ENCODE measurements around the gene PODNL1.
A peak's percentile ranks its signal among the peaks of the same experiment; 100 is the strongest.

The PODNL1 gene

DNA sequence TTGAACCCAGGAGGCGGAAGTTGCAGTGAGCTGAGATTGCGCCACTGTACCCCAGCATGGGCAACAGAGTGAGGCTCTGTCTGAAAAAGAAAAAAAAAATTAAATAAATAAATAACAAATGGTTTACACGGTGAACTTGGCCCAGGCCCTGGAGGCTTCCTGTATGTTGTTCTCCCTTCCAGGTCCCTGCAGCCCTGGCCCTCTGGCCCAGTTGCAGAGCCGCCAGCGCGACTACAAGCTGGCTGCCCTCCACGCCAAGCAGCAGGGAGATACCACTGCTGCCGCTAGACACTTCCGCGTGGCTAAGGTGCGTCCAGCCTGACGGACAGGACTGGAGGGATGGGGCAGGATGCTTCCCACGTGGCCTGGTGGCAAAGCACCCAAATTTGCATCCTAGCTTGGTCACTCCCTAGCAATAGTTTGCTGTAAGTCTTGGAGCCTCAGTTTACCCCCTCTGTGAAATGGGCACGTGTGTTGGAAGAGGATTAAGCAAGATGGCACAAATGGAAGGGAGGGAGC, 20.3 kb downstream of the PODNL1 start:
- ATAC-seq (ENCODE audit: low read depth) (no peak), DNase-seq (ENCODE audit: low spot score in 2 of 2) (no peak)
- H3K27ac Mint-ChIP-seq, result no peak overlapping the region
- H3K4me1 Mint-ChIP-seq, result peaks cover 2% of the 10 kb centered on the region
- H3K36me3 Mint-ChIP-seq, result peaks cover 18% of the 10 kb centered on the region
- no peak overlapping the region for H3K4me3 Mint-ChIP-seq
- no peaks in the 10 kb centered on the region for H3K9me3 Mint-ChIP-seq
- no peaks in the 10 kb centered on the region for H3K27me3 Mint-ChIP-seq

DNA sequence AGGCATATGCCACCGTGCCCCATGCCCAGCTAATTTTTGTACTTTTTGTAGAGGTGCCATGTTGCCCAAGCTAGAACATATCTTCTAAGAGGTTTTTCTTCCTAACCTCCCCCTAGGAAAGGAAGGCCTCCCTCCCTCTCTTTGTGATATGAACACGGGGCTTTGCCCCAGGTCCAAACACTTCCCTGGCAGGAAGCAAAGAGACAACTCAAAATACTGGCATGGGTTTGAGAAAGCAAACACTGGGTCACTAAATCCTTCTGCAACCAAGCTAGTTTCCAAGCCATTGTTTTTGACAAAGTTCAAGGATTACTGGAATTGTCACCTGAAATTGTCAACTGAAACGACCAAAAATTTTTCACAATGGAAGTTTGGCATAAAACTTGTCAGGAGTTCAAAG, 23.4 kb downstream of the PODNL1 start:
- no peaks in the 10 kb centered on the region for H3K9me3 Mint-ChIP-seq
- DNase-seq (ENCODE audit: low spot score in 2 of 2), result no peak
- H3K4me1 Mint-ChIP-seq, result no peaks in the 10 kb centered on the region
- H3K4me3 Mint-ChIP-seq, result no peak overlapping the region
- H3K36me3 Mint-ChIP-seq, result peaks cover 10% of the 10 kb centered on the region
- no peak overlapping the region for H3K27ac Mint-ChIP-seq
- H3K27me3 Mint-ChIP-seq, result no peaks in the 10 kb centered on the region
- ATAC-seq (ENCODE audit: low read depth), result no peak

DNA sequence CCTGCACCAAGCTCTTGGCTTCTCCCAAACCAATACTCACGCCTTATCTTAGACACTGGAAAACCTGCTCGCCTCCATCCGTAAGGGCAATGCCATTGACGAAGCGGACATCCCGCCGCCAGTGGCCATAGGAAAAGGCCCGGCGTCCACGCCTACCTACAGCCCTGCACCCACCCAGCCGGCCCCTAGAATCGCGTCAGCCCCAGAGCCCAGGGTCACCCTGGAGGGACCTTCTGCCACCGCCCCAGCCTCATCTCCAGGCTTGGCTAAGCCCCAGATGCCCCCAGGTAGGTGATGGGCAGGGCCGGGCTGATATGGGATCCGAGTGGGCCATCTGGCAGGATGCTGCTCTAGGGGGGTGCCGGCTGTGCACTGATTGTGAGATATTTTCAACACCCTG, 24.9 kb downstream of the PODNL1 start:
- H3K36me3 Mint-ChIP-seq, result peaks cover 9% of the 10 kb centered on the region
- DNase-seq (ENCODE audit: low spot score in 2 of 2) (no peak), ATAC-seq (ENCODE audit: low read depth) (no peak)
- no peaks in the 10 kb centered on the region for H3K27me3 Mint-ChIP-seq
- no peaks in the 10 kb centered on the region for H3K4me1 Mint-ChIP-seq
- H3K4me3 Mint-ChIP-seq, result no peak overlapping the region
- no peak overlapping the region for H3K27ac Mint-ChIP-seq
- H3K9me3 Mint-ChIP-seq, result no peaks in the 10 kb centered on the region

DNA sequence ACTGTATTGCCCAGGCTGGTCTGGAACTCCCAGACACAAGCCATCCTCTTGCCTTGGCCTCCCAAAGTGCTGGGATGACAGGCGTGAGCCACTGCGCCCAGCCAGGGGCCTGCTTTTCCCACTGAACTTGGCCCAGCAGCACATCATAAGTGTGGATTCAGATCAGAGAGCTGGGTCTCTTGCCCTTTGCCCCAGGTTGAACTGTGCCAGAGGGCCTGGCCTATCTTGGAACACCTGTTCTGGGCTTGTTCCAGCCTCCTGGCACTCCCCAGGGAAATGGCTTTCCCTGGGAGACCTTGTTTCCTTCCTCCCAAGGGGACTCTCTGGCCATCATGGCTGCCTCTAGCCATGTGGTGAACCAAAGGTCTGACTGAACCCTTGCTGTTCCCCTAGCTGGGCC, 28.8 kb downstream of the PODNL1 start:
- Mint-ChIP-seq H3K9me3 (no peaks in the 10 kb centered on the region), H3K4me3 (no peak overlapping the region), H3K36me3 (peaks cover 9% of the 10 kb centered on the region), H3K27me3 (no peaks in the 10 kb centered on the region), H3K4me1 (peaks cover 9% of the 10 kb centered on the region), H3K27ac (no peak overlapping the region)
- DNase-seq (ENCODE audit: low spot score in 2 of 2) (no peak), ATAC-seq (ENCODE audit: low read depth) (no peak)

DNA sequence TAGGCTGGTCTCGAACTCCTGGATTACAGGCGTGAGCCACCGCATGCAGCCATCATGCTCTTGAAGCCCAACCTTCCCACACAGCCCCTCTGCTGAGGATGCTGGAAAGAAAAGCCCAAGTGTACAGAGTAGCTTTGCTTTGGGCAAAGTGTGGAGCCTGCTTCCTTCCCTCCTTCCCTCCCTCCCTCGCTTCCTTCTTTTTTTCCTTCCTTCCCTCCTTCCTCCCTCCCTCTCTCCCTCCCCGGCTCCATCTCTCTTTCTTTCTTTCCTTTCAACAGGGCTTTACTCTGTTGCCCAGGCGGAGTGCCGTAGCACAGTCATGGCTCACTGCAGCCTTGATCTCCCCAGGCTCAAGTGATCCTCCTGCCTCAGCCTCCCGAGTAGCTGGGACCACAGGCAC, 29.5 kb downstream of the PODNL1 start:
- Mint-ChIP-seq H3K4me3 (peak overlapping the region; percentile 5), H3K27me3 (no peaks in the 10 kb centered on the region), H3K9me3 (no peaks in the 10 kb centered on the region), H3K4me1 (peaks cover 9% of the 10 kb centered on the region), H3K36me3 (peaks cover 9% of the 10 kb centered on the region), H3K27ac (no peak overlapping the region)
- DNase-seq (ENCODE audit: low spot score in 2 of 2) (no peak), ATAC-seq (ENCODE audit: low read depth) (no peak)

DNA sequence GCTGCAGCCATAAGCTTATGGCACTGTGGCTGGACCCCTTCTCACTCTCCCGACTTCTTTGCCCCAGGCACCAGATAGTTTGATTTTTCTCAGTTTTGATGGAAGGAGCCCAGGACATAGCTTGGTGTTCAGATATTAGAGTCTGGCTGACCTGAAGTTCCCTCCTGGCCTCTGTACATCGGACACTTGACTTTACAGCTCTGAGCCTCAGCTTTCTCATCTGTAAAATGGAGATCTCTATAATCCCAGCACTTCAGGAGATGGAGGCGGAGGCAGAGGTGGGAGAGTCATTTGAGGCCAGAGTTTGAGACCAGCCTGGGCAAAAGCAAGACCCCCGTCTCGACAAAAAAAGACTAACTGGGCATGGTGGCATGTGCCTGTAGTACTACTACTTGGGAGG, 31.3 kb downstream of the PODNL1 start:
- no peaks in the 10 kb centered on the region for H3K9me3 Mint-ChIP-seq
- peaks cover 6% of the 10 kb centered on the region for H3K36me3 Mint-ChIP-seq
- H3K4me3 Mint-ChIP-seq, result peak overlapping the region; percentile 83
- H3K4me1 Mint-ChIP-seq, result peaks cover 9% of the 10 kb centered on the region
- H3K27ac Mint-ChIP-seq, result peak overlapping the region; percentile 93
- no peak for ATAC-seq (ENCODE audit: low read depth)
- no peak for DNase-seq (ENCODE audit: low spot score in 2 of 2)
- no peaks in the 10 kb centered on the region for H3K27me3 Mint-ChIP-seq

DNA sequence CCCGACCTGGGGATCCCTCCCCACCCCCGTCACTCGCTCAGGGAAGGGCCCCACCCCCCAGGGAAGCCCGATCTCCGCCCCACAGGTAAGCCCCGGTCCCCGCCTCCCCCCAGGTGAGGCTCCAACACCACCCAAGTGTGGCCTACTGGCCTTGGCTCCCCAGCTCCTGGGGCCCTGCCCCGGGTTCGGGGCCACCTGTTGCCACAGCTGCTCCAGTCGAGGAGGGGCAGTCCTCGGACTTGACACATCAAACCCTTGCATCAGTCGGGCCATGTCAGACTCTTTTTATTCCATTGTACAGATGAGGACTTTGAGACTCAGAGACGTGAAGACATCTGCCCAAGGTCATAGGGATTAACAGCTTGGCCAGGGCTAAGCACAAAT, 31.7 kb downstream of the PODNL1 start:
- DNase-seq (ENCODE audit: low spot score in 2 of 2), result no peak
- no peaks in the 10 kb centered on the region for H3K9me3 Mint-ChIP-seq
- H3K4me1 Mint-ChIP-seq, result peaks cover 9% of the 10 kb centered on the region

DNA sequence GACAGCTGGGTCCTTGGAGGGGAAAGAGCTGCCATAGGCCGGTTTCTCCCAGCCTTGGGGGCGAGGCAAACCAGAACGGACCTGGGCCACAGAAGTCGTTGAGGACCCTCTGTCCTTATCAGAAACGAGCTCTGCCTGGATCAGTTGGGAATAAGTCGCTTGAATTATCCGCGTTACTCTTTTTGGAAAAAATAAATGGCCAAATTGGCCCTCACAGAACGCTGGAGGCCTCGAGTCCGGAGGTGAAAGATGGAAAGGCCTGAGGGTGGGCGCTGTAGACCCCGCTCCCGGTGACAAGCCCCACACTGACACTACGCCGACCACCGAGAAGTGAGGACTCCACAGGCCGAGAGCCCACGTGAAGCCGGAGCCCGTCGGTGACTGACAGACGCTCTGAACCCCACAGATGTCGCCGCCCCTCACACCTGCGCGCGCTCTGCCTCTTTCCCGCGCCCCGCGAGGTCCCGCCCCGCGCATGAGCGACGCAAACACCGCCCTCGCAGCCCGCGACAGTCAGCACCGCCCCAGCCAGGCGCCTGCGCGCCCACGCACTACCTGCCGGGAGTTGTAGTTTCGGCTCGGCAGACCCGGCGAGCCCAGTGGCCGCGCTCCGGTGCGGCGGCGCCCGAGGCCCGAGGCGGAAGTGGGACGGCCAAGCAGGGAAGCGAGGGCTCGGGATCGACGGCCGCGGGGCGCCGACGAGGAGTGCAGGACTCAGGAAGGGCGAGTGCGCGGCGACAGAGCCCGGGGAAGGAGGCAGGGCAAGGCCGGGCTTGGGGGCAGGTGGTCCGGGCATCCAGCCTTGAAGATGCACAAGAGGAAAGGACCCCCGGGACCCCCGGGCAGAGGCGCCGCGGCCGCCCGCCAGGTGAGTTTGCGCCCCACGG, 32.3 kb downstream of the PODNL1 start, which contains the start of the genes BRME1 and CC2D1A:
TSS of gene BRME1 (minus strand) at position 484 of the 887 bp plus-strand sequence. CDS start 1,225 bp downstream, outside the sequence.
TSS of gene CC2D1A (plus strand) at position 568 of the 887 bp plus-strand sequence. CDS start at position 809, 241 bp downstream.
- Mint-ChIP-seq H3K36me3 (peaks cover 3% of the 10 kb centered on the region), H3K4me1 (peaks cover 9% of the 10 kb centered on the region), H3K9me3 (no peaks in the 10 kb centered on the region), H3K27me3 (no peaks in the 10 kb centered on the region), H3K4me3 (peak within 1 kb of the TSS; percentile 91), H3K27ac (peak within 1 kb of the TSS; percentile 93)
- ATAC-seq (ENCODE audit: low read depth) (peak; percentile 99), DNase-seq (ENCODE audit: low spot score in 2 of 2) (peak; percentile 92 to 95)

More for the DNA sequence above, 31.7 kb downstream of the PODNL1 start:
- Mint-ChIP-seq H3K4me3 (peak overlapping the region; percentile 83), H3K27me3 (no peaks in the 10 kb centered on the region), H3K36me3 (peaks cover 5% of the 10 kb centered on the region), H3K27ac (peak overlapping the region; percentile 93)
- peak; percentile 20 for ATAC-seq (ENCODE audit: low read depth)

DNA sequence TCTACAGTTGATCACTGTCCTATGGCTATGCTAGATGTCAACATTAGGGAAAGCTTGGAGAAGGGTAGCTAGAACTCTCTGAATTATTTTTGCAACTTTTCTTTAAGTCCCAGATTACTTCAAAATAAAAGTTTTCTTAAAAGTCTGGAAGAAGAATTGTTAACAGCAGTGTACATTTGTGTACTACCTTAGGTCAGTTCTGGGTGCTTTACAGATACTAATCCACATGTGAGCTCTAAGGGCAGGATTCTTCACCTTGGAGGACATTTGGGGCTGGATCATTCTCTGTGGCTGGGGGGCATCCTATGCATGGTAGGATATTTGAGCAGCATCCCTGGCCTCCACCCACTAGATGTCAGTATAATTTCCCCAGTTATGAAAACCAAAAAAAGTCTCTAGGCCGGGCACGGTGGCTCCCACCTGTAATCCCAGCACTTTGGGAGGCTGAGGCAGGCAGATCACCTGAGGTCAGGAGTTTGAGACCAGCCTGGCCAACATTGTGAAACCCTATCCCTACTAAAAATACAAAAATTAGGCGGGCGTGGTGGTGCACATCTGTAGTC, 35.1 kb downstream of the PODNL1 start:
- ATAC-seq (ENCODE audit: low read depth) (no peak), DNase-seq (ENCODE audit: low spot score in 2 of 2) (no peak)
- H3K4me3 Mint-ChIP-seq, result no peak overlapping the region
- H3K27ac Mint-ChIP-seq, result no peak overlapping the region
- H3K36me3 Mint-ChIP-seq, result no peaks in the 10 kb centered on the region
- H3K4me1 Mint-ChIP-seq, result peaks cover 9% of the 10 kb centered on the region
- no peaks in the 10 kb centered on the region for H3K9me3 Mint-ChIP-seq
- H3K27me3 Mint-ChIP-seq, result no peaks in the 10 kb centered on the region

DNA sequence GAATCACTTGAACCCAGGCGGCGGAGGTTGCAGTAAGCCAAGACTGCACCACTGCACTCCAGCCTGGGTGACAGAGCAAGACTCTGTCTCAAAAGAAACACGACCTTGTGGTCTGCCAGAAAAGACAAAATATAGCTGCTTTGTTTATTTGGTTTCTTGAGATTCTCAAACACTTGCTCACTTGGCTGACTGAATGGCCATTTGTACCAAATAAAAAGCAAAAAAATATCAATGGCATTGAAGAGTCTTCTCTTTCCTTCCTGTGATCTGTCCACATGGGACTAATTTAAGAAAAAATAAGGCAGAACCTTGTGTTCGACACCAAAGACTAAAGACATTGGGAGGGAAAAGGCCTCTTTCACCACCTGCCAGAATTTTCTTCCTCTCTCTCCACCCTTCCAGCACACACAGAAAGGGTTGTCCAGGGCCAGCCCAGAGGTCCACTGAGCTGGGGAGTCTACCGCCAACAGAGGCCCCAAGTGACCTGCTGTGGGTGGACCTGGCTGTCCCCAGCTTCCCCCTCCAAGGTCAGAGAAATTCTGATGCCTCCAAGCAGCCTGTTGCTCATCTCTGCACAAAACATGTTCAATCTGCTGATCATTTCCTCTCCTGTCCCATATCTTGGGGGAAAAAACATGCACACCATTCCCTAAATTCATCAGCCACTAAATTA, 38.2 kb downstream of the PODNL1 start:
- DNase-seq (ENCODE audit: low spot score in 2 of 2) (no peak), ATAC-seq (ENCODE audit: low read depth) (no peak)
- H3K27me3 Mint-ChIP-seq, result no peaks in the 10 kb centered on the region
- no peaks in the 10 kb centered on the region for H3K36me3 Mint-ChIP-seq
- no peaks in the 10 kb centered on the region for H3K9me3 Mint-ChIP-seq
- H3K4me3 Mint-ChIP-seq, result no peak overlapping the region
- no peaks in the 10 kb centered on the region for H3K4me1 Mint-ChIP-seq
- H3K27ac Mint-ChIP-seq, result no peak overlapping the region

DNA sequence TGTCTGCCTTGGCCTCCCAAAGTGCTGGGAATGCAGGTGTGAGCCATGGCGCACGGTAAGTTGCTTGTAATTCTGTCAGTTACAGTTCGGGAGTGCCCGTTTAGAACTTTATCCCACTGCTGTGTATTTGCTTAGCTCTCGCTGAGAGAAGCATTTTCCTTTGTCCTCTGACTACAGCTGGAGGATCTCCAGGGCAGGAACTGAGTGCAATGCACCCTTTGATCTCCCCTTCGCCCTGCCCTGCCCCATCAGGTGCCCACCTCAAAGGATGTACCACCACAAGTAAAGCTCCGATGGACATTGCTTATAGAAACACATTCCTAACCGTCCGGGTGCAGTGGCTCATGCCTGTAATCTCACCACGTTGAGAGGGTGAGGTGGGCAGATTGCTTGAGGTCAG, 38.8 kb downstream of the PODNL1 start:
- no peaks in the 10 kb centered on the region for H3K9me3 Mint-ChIP-seq

DNA sequence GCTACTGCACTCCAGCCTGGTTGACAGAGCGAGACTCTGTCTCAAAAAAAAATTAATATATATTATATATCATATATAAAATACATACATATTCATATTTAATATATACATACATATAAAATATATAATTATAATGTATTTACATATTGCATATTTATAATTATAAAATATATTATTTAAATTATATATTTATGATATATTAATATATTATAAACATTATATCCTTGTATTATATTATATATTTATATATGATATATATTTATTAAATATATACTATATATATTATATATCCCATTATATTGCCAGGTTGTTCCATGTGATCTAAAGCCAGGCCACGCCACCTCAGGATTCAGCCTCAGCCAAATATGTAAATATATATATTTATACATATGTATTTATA, 42.0 kb downstream of the PODNL1 start:
- H3K27me3 Mint-ChIP-seq, result no peaks in the 10 kb centered on the region
- H3K9me3 Mint-ChIP-seq, result no peaks in the 10 kb centered on the region
- DNase-seq (ENCODE audit: low spot score in 2 of 2), result no peak
- no peak overlapping the region for H3K27ac Mint-ChIP-seq
- no peaks in the 10 kb centered on the region for H3K36me3 Mint-ChIP-seq
- no peaks in the 10 kb centered on the region for H3K4me1 Mint-ChIP-seq
- no peak overlapping the region for H3K4me3 Mint-ChIP-seq
- no peak for ATAC-seq (ENCODE audit: low read depth)

More for the DNA sequence above, 38.8 kb downstream of the PODNL1 start:
- Mint-ChIP-seq H3K27me3 (no peaks in the 10 kb centered on the region), H3K4me1 (no peaks in the 10 kb centered on the region), H3K4me3 (no peak overlapping the region), H3K36me3 (no peaks in the 10 kb centered on the region), H3K27ac (no peak overlapping the region)
- DNase-seq (ENCODE audit: low spot score in 2 of 2) (no peak), ATAC-seq (ENCODE audit: low read depth) (no peak)

DNA sequence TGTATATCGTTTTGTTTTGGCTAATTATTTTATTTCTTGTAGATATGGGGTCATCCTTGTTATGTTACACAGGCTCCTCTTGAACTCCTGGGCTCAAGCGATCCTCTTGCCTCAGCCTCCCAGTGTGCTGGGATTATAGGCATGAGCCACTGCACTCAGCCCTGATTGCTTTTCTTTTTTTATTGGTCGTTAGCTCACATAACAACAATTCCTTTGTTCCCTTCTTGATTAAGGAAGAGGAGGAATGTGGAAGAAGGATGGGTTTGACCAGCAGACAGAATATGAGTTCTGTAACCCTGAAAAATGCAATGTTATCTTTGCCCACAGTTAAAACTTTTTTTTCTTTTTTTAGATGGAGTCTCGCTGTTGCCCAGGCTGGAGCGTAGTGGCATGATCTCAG, 43.7 kb downstream of the PODNL1 start:
- no peaks in the 10 kb centered on the region for H3K27me3 Mint-ChIP-seq
- no peaks in the 10 kb centered on the region for H3K36me3 Mint-ChIP-seq
- DNase-seq (ENCODE audit: low spot score in 2 of 2) (no peak), ATAC-seq (ENCODE audit: low read depth) (no peak)
- H3K4me1 Mint-ChIP-seq, result no peaks in the 10 kb centered on the region
- no peaks in the 10 kb centered on the region for H3K9me3 Mint-ChIP-seq
- no peak overlapping the region for H3K27ac Mint-ChIP-seq
- no peak overlapping the region for H3K4me3 Mint-ChIP-seq

DNA sequence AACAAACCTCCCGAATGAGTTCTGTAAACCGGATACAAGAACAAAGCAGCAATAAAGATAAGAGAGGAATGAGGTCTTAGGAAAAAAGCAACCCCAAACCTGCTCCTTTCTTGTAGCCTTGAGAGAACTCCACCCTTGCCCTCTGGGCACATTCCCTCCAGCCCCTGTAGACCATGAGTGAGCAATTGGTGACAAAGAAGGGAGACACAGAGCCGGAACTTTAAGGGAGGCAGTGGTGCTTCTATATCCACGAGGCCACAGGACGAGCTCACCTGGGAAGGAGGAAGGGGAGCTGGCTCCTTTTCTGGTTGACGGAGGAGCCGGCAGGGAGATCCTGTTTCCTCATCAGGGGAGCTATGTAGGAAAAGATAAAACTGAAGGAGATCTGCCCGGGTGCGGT, 45.3 kb downstream of the PODNL1 start:
- no peak overlapping the region for H3K4me3 Mint-ChIP-seq
- H3K4me1 Mint-ChIP-seq, result no peaks in the 10 kb centered on the region
- no peak overlapping the region for H3K27ac Mint-ChIP-seq
- no peaks in the 10 kb centered on the region for H3K27me3 Mint-ChIP-seq
- no peak for ATAC-seq (ENCODE audit: low read depth)
- H3K9me3 Mint-ChIP-seq, result no peaks in the 10 kb centered on the region
- no peaks in the 10 kb centered on the region for H3K36me3 Mint-ChIP-seq
- no peak for DNase-seq (ENCODE audit: low spot score in 2 of 2)

All from memory B cell (primary cell).